Stimulated activated CD4-positive, alpha-beta T cell treated with anti-CD3 and anti-CD28 coated beads, Interleukin-1b, Interleukin-23, amount 100 ng/mL, for 4 hours (primary cell): ENCODE measurements around the gene VPS35L.
"Not testable (repeated sequence)": the region's sequence is repeated elsewhere in the genome, so short reads cannot be mapped to it uniquely, and the experiment has no call there.

Experiments used
- DNase-seq, 2 donors: peaks; one replicate each; pipeline ENCODE4 v3.0.0-alpha.2; 2020; ENCODE audit warnings: low read depth in 2 of 2

Gene VPS35L

DNA sequence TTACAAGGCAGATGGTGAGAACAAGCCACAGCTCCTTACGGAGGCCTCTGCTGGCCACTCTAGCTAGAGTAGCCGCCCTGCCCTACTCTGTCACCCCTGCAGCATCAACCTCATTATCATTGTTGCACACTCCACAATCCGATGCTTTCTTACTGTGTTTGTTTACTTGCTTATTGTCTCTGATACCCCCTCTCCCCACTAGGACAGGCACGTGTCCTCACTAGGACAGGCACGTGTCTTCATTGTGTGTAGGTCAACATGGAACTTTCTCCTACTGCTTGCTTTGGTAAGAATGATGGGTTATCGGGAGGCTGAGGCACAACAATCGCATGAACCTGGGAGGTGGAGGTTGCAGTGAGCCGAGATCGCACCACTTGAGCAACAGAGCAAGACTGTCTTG, 98.6 kb downstream of the VPS35L start:
- DNase-seq = no peak

- no peak for DNase-seq
Measured at GRCh38 chr16:19655242-19655777, 99.8 kb downstream of the VPS35L start.

DNA sequence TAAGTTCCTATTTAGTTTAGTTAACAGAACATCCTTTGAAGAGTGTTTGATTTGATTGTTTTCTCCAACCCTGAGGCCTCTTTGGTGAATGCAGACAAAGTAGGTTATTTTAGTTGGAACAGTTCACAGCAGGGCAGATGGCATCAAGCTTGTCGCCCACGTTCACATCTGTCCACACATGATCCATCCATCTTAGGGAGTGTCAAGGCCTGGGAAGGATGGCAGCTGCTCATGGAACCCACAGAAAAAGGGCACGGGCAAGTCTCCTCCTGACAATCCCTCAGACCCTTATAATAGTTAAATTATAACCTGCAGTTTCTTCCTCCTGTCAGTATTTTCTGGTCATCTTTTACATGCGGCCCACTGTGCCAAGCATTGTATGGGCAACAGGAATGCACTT, 102.3 kb downstream of the VPS35L start:
- no peak for DNase-seq

DNA sequence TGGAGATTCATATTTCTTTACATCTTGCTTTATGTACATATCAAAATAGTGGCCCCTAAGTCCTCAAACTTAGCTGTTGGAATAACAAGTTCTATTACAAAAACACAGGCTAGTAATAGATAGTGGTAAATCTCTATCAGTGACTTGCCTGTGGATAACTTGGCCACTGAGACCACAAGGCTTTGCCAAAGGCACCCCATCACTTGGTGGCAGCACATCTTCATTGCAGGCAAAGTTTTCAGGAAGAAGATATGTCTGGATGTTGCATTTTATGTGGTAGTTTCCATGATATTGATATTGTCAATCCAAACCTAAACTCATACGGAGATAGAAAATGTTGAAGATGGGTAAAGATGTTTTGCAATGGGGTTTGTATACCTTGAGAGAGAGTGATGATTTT, 104.1 kb downstream of the VPS35L start:
- no peak for DNase-seq

DNA sequence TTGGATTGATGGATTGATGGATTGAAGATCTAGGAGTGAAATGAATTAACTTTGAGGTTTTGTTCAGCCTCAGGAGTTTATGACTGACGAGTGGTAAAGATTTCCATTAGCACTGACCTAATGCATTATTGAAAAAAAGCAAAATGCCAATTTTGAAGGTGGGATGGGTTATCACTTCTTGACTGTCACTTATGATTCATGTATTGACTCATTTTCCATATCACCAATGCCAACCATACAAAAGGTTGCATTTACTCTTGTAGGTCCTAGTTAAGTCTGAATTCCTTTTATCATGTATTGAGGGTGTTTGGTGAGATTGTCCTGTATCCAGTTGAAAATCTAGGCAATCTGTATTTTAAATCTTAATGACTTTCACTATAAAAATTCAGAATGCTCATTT, 104.9 kb downstream of the VPS35L start:
- DNase-seq = no peak

GRCh38 chr16:19662351-19662750, 106.8 kb downstream of the VPS35L start:
- no peak for DNase-seq

DNA sequence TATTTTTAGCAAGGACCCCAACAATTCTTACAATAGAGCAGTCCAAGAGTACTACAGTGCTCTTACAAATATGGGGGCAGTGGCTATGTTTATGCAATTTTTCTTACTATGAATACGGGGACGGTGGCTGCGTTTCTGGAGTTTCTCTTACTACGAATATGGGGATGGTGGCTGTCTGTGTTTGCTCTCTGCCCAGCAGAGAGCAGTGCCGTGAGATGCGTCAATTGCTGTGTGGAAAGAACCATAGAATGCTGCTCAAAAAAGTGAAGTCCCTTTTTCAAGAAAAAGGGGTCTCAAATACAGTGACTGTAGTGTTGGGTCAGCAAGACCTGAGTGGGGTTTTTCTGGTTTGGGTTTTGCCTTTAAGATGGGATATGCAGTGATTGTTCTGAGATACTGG, 108.7 kb downstream of the VPS35L start:
- DNase-seq = no peak

GRCh38 chr16:19665313-19665712, 109.8 kb downstream of the VPS35L start:
- DNase-seq = not testable (repeated sequence)

- DNase-seq = no peak
Measured at GRCh38 chr16:19666477-19666876, 111.0 kb downstream of the VPS35L start.

- DNase-seq = no peak
Measured at GRCh38 chr16:19672378-19672777, 116.9 kb downstream of the VPS35L start.

GRCh38 chr16:19674485-19674884, 119.0 kb downstream of the VPS35L start:
- no peak for DNase-seq

DNA sequence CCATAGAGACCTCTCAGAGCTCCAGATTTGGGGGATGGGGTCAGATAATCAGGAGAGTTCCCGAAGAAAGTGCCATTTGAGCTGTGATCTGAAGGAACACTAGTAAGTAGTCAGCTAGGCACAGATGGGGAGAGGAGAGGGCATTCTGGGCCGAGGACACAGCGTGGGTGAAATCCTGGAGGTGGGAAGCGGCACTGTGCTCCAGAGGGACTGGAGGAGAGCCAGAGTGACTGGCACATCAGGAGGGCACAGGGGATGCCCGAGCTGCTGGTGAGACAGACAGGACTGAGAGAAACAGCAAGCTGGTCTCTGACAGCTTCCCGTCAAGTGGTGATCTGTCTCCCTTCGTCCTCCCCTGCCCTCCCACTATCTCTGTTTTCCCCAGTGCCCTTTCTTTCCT, 121.9 kb downstream of the VPS35L start:
- no peak for DNase-seq

DNA sequence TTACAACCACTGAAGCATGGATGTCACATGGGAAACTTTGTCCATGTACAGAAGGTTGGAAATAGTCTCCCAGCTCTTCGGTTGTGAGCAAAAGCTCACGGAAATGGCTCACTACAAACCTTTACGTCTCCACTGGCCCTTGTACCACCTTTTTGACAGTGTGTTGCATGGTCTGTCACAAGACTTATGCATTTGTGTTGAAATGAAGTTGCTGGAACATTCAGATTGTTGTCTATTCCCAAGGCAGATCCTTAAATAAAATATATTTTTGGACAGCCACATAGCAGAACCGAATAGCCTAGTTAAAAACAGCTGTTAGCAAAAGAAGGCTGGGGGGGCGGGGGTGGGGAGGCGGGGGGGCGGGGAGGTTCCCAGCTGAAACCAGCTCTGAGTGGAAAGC, 123.3 kb downstream of the VPS35L start:
- DNase-seq = no peak

- not testable (repeated sequence) for DNase-seq
Measured at GRCh38 chr16:19679281-19679680, 123.8 kb downstream of the VPS35L start.

- no peak for DNase-seq
Measured at GRCh38 chr16:19680881-19681340, 125.4 kb downstream of the VPS35L start.

GRCh38 chr16:19681637-19682036, 126.1 kb downstream of the VPS35L start:
- DNase-seq = no peak

DNA sequence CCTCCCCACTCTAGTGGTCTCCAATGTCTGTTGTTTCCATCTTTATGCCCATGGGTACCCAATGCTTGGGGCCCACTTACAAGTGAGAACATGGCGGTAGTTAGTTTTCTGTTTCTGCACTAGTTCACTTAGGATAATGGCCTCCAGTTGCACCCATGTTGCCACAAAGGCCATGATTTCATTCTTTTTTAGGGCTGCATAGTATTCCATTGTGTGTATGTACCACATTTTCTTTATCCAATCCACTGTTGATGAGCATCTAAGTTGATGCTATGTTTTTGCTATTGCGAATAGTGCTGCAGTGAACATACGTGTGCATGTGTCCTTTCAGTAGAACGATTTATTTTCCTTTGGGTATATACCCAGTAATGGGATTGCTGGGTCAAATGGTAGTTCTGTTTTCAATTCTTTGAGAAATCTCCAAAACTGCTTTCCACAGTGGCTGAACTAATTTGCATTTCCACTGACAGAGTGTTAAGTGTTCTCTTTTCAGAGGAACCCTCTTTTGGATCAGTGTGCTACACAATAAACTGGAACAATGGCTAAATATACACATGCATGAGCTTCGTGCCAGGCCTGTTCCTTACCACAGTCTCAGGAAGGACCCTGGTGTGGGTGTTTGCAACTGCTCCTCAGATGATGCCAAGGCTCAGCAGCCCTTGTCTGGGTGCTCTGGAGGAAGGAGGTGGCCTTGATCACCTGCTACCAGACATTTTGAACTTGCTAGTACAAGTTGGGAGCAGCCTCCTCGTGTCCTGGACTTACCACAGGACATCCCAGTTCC, 128.1 kb downstream of the VPS35L start:
- no peak for DNase-seq

DNA sequence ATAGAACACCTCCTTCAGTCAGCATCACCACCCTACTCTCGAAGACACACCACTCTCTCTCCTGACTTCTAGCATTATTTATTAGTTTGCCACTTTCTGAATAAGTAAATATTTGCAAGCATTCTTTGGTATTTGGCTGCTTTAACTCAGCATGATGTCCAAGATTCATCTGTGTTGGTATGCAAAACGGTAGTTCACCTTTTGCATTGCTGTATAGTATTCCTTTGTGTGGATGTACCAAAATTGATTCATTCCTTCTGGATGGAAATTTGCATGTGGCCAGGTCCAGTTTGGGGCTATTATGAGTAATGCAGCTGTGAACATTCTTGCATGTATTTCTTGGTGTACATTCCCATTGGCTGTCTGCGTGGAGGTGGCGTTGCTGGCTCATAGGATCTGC, 129.7 kb downstream of the VPS35L start:
- no peak for DNase-seq

DNA sequence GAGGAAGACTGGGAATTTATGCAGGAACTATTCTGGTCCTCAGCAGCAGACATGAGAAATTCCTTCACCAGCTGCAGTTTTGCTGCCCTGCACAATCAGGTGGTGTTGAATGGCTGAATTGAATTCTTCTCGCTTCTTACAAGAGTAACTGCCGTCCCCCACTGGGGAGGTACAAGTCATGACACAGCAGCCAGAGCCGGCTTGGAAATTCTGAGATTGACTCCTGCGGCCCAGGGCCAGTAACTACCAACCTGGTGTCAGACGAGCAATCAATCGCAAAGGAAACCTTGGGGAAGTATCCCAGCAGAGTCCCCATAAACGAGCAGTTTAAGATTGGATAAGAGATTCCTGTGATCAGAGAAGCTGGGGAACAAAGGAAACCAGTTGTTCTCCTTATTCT, 131.8 kb downstream of the VPS35L start:
- no peak for DNase-seq

DNA sequence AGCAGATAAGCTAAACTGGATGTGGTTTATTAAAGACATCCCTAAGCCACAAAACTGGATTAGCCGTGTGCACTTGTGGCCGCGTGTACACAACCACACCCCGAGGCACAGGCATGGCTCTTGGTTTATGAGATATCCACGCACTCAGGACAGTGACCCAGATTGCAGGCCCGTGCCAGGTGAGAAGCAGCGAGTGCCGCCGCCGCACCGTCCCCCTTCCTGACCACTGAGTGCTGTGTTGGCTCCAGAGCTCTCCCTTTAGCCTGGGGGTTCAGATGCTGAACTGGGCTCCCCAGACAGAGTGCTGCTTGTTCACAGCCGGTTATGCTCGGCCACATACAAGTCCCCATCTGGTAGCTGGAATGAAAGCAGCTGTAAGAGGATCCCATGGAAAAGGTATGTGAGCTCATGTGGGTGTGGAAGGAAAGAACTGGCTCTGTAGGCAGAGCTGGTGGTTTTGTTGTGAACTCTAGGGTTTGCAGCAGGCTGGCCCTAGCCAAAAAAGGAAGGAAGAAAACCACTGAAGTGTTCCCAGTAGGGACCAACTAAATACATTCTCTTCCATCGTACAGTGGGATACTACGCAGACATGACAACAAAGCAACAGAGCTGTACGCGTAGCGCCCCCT, 133.0 kb downstream of the VPS35L start:
- DNase-seq = no peak

GRCh38 chr16:19689342-19689741, 133.8 kb downstream of the VPS35L start:
- no peak for DNase-seq

- DNase-seq = no peak
Measured at GRCh38 chr16:19690196-19690595, 134.7 kb downstream of the VPS35L start.

DNA sequence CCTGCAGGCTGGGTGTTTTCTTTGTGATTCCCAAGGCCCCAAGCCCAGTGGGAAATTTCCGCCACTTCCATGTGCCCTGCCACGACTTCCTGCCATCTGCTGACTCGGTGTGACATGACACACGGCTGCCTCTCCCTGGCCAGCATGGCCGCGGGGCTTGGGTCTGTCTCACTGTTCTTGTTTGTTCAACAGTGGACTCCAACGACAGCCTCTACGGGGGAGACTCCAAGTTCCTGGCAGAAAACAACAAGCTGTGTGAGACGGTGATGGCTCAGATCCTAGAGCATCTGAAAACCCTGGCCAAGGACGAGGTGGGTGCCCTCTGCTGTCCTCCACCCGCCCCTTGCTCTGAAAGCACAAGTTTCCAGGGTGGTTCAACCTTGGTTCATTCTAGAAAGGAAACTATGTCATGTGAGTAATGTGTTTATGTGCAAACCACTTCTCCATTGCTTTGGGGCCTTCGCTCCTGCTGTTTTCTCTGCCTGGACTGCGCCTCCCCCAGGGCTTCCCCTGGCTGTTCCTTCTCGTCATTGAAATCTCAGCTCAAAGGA, 135.7 kb downstream of the VPS35L start:
- no peak for DNase-seq
